Stimulated activated CD4-positive, alpha-beta T cell treated with anti-CD3 and anti-CD28 coated beads, Interleukin-4, amount 100 ng/mL, for 48 hours (primary cell): ENCODE results near the gene CROT.

Experiments used
- DNase-seq, 2 donors: peaks; one replicate each; pipeline ENCODE4 v3.0.0-alpha.2; 2020; ENCODE audit warnings: low read depth in 2 of 2

The CROT gene

DNA sequence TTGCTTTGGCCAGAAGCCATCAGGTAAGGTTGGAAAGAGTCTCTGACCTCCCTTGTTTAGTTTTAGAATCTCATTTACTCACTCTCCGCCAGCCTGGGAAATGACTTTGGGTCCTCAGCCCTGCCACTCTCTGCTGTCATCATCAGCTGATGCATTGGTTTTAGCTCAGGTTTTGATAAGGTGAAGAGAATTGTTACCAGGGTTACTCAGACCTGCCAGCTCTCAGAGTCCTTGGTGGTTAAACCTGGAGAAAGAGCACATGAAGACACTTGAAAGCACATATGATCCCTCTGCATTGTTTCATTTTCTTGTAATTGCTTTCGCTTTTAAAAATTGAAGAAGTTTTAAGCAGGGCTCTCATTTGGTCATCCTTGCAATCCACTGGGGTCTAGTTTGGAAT lies 4.0 kb upstream of the CROT start:
- no peak for DNase-seq

- DNase-seq, result no peak
Observed at GRCh38 chr7:87342231-87342630, 3.2 kb upstream of the CROT start.

DNA sequence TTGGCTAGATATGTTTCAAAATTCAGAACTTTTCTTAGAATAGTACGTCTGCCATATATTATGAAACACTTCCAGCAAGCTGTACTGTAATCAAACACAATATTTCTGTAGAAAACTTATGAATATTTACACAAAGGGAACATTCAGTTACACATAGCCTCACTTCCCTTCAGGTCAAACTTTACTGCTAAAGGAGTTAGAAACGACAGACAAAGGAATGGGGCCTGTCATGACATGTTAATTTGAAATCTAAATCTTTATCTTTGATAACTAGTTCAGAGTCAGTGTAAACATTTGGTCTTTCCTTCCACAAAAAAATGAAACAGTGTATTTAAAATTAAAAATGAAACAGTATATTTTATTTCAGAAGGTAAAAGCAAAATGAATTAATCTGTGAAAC lies 1.0 kb upstream of the CROT start:
- no peak for DNase-seq

- no peak for DNase-seq
Observed at GRCh38 chr7:87345962-87346371, 503 bp downstream of the CROT start.

DNA sequence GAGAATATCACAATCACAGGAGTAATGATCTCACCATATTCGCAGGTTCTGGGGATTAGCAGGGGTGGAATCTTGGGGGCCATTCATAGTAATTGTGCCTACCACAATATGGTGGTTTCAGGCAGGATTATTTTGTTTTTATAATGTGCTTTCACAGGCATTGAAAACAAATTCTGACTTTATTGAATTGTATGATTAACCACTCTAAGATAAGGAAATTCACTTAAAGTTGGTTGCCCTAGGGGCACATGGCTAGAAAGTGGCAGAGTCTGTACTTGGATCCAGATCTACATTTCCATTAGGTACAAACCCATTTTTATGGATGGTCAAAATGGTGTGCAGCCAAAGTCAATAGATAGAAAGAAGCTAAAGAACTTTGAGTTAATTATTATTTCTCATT lies 1.7 kb downstream of the CROT start:
- no peak for DNase-seq

- no peak for DNase-seq
Observed at GRCh38 chr7:87347664-87348063, 2.2 kb downstream of the CROT start.

DNA sequence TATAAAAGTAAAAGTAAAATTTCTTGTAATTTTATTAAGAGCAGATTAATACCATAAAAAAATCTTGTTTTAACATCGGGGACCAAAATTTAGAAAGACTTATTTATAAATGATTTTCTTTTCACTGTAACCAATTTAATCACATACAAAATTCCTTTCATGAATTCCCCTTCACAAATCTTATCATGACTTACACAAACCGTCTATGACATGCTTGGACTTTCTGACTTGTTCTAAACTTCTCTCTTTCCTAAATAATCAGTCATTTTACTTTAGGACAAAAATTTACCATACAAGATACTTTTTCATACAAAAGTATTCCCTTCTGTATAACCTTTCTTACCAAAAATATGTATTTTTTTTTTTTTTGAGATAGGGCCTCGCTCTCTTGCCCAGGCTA lies 9.3 kb downstream of the CROT start:
- no peak for DNase-seq

- DNase-seq, result no peak
Observed at GRCh38 chr7:87356448-87356847, 11.0 kb downstream of the CROT start.

DNA sequence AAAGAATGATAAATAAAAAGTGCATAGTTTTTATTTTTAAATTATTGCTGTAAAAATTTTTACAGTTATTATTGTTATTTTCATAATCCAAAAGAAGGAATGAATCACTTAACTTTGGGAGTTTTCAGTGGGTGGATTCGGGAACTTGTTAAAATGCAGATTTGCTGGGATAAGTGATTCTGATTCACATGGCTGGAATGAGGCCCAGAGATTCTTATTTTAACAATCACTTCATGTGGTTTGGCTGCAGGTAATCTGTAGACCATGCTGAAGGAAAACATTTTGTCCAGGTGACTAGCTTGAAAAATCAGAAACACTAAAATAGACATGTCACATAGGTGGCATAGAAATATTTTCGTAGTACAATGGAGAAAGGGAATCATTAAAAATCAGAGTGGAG lies 13.9 kb downstream of the CROT start:
- DNase-seq, result no peak

DNA sequence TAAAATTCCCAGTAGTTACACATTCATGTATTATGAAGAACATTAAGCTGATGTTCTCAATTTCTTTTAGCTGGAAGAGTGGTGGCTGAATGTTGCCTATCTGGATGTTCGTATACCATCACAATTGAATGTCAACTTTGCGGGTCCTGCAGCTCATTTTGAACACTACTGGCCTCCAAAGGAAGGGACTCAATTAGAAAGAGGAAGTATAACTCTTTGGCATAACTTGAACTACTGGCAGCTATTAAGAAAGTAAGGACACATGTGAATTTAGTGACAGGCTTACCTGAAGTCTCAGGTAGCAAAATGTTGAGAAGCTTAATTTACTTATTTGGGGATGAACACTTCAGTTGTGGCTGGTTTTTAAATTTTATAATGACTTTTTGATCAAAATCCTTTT lies 15.9 kb downstream of the CROT start:
- no peak for DNase-seq

- DNase-seq, result no peak
Observed at GRCh38 chr7:87363342-87363741, 17.9 kb downstream of the CROT start.

- no peak for DNase-seq
Observed at GRCh38 chr7:87364246-87364645, 18.8 kb downstream of the CROT start.

DNA sequence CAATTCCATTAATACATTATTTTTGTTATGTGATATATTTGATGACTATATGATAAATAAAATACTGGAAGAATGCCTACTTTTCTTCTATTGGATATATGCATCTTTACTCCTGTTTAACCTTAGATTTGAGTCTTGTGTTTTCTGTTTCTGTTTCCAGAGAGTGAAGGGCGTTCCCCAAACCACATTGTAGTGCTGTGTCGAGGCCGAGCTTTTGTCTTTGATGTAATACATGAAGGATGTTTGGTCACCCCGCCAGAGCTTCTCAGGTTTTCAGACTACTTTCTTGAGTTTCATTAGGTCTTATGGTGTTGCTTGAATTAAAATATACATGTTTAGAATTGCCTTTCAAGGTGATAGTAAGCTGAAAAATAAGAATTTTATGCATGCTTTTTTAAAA lies 23.8 kb downstream of the CROT start:
- DNase-seq, result no peak

DNA sequence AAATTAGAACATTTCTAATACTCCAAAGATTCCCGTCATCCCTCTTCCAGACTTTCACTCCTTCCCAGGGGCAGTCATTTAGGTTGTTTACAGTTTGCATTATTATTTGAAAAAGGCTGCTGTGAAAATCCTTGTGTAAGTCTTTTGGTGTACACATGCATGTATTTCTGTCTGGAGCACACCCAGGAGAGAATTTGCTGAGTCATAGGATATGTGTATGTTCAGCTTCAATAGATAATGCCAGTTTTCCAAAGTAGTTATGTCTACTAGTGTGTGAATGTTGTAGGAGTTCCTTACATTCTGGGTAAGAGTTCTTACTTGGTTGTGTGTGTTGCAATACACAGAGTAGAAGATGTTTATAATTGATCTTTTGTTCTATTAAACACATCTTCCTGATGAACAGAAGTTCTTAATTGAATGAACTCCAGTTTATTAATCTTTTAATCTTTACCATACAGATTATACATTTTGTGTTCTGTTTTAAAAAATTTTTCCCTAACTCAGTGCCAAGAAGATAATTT lies 25.3 kb downstream of the CROT start:
- no peak for DNase-seq

GRCh38 chr7:87375662-87376435 lies 30.4 kb downstream of the CROT start:
- DNase-seq, result no peak

DNA sequence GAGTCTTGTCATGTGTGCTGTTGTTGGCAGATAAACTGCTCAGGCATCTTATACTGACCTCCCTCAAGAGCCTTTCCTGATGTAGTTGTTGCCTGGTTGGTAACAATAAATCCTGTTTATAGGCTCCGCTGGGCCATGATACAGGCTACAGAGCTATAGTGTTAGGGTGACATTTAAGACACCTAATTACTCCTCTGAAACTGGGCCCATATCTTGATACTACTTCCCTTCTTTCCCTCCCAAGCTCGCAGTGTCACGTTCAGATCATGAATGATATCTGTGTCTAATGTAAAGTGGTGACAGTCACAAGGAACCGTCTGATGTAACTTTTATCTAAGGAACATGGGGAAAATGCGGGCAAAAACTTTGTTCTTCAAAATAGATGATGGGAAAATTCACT lies 35.4 kb downstream of the CROT start:
- no peak for DNase-seq

- DNase-seq, result no peak
Observed at GRCh38 chr7:87391020-87391701, 45.7 kb downstream of the CROT start.

DNA sequence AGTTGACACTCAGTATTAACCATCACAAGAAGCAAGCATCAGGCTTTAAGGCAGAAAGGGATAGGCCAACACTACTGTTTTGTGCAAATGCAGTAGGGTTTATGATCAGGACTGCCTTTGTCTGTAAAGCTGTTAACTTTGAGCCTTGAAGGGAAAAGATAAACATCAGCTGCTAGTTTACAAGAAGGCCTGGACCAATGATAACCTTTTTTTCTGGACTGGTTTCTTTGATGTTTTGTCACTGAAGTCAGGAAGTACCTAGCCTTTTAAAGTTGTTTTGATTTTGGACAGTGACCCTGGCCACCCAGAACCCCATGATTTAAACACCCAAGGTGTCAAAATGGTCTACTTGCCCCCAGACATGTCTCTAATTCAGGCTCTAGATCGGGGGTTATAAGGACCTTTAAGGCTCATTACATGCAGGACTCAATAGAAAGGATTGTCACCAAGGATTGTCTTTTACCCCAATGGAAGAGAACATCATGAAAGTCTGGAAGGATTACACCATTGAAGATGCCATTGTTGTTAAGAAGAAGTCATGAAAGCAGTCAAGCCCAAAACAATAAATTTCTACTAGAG lies 50.1 kb downstream of the CROT start:
- DNase-seq, result no peak

DNA sequence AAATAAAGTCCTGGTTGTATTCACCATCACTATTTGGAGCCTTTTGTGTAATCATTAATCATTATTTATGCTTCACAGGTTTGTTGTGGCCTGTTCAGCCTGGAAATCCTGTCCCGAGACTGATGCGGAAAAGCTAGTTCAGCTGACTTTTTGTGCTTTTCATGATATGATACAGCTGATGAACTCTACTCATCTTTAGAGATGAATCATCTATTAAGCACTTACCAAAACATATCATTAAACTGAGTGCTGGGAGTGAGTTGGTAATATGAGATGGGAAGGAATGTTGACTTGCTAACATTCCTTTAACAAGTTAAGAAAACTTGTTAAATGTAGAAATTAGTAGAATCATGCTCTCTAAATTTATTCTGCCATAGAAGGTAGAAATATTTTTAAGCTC lies 53.0 kb downstream of the CROT start:
- DNase-seq, result no peak

- no peak for DNase-seq
Observed at GRCh38 chr7:87404674-87405073, 59.2 kb downstream of the CROT start.

DNA sequence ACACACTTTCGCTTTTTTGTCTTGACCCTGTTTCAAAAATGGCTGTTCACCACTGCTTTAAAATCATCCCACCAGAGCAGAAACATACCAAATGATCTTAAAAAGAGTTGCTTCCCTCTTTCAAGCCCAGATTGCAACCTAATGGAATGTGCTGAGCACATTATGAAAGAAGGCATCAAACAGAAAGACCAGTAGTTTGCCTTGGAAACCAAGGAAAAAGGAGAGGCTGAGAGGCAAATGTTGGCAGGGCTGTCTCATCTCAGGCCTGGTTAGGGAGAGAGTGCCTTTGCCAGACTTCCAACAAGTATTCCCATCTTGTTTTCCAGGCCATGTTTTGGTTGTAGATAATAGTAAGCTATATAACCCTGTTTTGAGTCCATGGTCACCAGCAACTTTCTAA lies 65.7 kb downstream of the CROT start:
- DNase-seq, result no peak

DNA sequence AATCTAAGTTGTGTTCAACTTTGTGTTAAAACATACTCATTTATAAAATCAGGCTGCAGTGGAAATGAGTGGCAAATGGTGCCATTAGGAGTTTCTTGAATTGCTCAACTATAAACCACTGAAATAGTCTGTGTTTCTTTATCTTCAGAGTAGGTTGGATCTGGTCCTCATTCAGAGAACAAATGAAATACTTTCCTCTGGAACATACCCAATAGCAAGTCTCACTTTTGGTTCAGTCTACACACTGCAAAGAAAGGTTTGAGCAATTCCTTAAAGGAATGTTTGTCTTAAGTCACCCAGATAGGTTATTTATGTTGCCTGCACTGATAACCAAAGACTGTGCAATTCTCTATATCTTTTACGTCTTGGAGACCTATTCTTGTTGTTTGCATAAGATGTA lies 67.6 kb downstream of the CROT start:
- DNase-seq, result no peak
